Right lobe of liver (tissue), 6 donors: Measurements from ENCODE around the gene IL17C. TPM values are rescaled to one million over a fixed set of nuclear protein-coding genes. Genes with fewer than 3 reads are reported as not detected.

Experiments used
- ATAC-seq, 4 donors: fragments of 200-7000 bp; cut with Tn5 transposase; one replicate each; pipeline ENCODE4 v1.9.1; 2020; ENCODE audit warnings: mild to moderate bottlenecking in 4 of 4, moderate library complexity in 4 of 4
- DNase-seq, 3 donors: peaks; one replicate each; pipeline ENCODE4 v3.0.0-alpha.2; 2020
- H3K27ac ChIP-seq, 3 donors: fragments of 200-600 bp; one replicate each; pipeline ENCODE4 v1.8.0; 2022
- H3K27me3 ChIP-seq, 2 donors: fragments of 200-600 bp; one replicate each; pipeline ENCODE4 v1.8.0; 2022
- H3K36me3 ChIP-seq, 4 donors: fragments of 200-600 bp; sonication (generic) in 1 of 4; one replicate each; pipeline versions ENCODE4 v1.5.1 to v1.8.0; 2017 to 2022; ENCODE audit warnings: control low read depth in 1 of 4
- H3K4me1 ChIP-seq, 4 donors: fragments of 200-600 bp; sonication (generic) in 1 of 4; one replicate each; pipeline versions ENCODE4 v1.5.1 to v1.8.0; 2017 to 2022; ENCODE audit warnings: control low read depth in 1 of 4
- H3K4me3 ChIP-seq, 3 donors: fragments of 200-600 bp; one replicate each; pipeline ENCODE4 v1.8.0; 2022
- H3K9me3 ChIP-seq, 4 donors: fragments of 200-600 bp; sonication (generic) in 1 of 4; one replicate each; pipeline versions ENCODE4 v1.5.1 to v1.8.0; 2017 to 2022; ENCODE audit warnings: control low read depth in 1 of 4
- POLR2A ChIP-seq: fragments of 450-650 bp; IDR thresholded peaks from one replicate; pipeline ENCODE4 v1.6.1; 2017; ENCODE audit warnings: antibody characterized with exemption, mild to moderate bottlenecking
- WGBS: methylation state at CpG from one replicate; pipeline ENCODE4 v1.1.6; 2018; ENCODE audit warnings: low coverage, low lambda C conversion rate; ENCODE audit not compliant: insufficient coverage; ENCODE audit errors: missing lambda C conversion rate; 5-methylcytosine and 5-hydroxymethylcytosine counted together
- intact Hi-C, 2 donors: fragments of 100-400 bp; cut with DNase I; formaldehyde crosslinking; loops; one replicate each; pipeline versions ENCODE4 v1.11.2 to v1.14.1; 2022
- total RNA-seq, 6 experiments: library from RNA; depleted of rRNA in 2 of 6; stranded (reverse); fragments of >200 nt in 2 of 6; fragmentation: NEBNext Ultra II Directional in 3 of 6; extraction: Animal tissue kit (Norgen Biotek cat#: 25700) in 3 of 6; gene quantifications; one replicate each; pipeline versions ENCODE4 v1.1.0 to v1.2.4, GENCODE V29; 2016 to 2023
- TF ChIP-seq, protein P1 (sequence below), 4 donors: fragments of 200-600 bp in 3 of 4; fragments of 450-650 bp in 1 of 4; IDR thresholded peaks; one replicate each; pipeline versions ENCODE4 v1.5.1 to v1.8.0; 2016 to 2022; ENCODE audit warnings: antibody characterized with exemption in 4 of 4, mild to moderate bottlenecking in 2 of 4
- donor health status: DM: no; HTN: yes; CAD: no.
- donor health status: DM: no; HTN: no; CAD: no.
- donor health status: DM: no; HTN: no; CAD: no.
- donor health status: DM: no; HTN: yes; CAD: no.
- donor health status: DM: no; HTN: yes; CAD: no.

The IL17C gene
- total RNA-seq, 6 experiments from 2014 or later: not detected

DNA sequence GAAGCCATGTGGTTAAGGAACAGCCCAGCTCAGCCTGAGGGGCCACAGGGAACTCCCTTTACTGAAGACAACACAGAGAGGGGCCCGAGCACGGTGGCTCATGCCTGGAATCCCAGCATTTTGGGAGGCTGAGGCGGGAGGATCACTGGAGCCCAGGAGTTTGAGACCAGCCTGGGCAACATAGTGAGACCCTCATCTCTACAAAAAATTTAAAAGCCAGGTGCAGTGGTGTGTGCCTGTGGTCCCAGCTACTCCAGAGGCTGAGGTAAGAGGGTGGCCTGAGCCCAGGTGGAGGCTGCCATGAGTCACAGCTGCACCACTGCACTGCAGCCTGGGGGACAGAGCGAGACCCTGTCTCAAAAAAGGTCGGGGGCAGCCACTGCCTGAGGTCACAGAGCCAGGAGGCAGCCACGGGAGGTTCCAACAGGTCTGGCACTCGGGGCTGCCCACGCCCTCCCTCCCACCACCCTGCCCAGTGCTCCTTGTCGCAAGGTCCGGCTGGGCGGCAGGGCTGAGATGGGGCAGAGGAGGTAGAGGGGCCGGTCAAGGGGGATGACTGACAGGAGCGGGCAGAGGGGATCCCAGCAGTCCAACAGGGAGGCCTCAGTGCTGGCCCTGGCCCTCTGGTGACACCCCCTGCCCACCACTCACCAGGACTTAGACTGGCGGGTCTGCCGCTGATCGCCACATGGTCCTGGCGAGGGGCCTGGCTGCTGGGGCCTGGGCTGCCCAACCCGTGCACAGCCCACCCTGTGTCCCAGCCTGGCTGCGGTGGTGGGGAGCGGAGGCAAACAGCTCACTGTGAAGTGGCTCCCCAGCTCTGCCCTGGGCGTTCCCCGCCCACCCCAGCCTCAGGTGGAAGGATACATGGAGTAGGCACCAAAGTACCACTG, 9.1 kb downstream of the IL17C start:
- H3K9me3 ChIP-seq: no peaks in the 10 kb centered on the region
- H3K36me3 ChIP-seq: no peaks in the 10 kb centered on the region
- 30% methylated on average over 2 of the region's 22 CpGs for WGBS
- TF ChIP-seq, protein P1, sequence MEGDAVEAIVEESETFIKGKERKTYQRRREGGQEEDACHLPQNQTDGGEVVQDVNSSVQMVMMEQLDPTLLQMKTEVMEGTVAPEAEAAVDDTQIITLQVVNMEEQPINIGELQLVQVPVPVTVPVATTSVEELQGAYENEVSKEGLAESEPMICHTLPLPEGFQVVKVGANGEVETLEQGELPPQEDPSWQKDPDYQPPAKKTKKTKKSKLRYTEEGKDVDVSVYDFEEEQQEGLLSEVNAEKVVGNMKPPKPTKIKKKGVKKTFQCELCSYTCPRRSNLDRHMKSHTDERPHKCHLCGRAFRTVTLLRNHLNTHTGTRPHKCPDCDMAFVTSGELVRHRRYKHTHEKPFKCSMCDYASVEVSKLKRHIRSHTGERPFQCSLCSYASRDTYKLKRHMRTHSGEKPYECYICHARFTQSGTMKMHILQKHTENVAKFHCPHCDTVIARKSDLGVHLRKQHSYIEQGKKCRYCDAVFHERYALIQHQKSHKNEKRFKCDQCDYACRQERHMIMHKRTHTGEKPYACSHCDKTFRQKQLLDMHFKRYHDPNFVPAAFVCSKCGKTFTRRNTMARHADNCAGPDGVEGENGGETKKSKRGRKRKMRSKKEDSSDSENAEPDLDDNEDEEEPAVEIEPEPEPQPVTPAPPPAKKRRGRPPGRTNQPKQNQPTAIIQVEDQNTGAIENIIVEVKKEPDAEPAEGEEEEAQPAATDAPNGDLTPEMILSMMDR (IDR thresholded peaks at IDR 0.05): no peak
- no peak for TF ChIP-seq POLR2A
- ATAC-seq: no peak
- no peak overlapping the region for H3K4me3 ChIP-seq
- no peaks in the 10 kb centered on the region for H3K27me3 ChIP-seq
- H3K27ac ChIP-seq: no peak overlapping the region
- intact Hi-C loops: no loop called here
- DNase-seq: peak; percentile 16 to 55 (median 43)
- H3K4me1 ChIP-seq: no peaks in the 10 kb centered on the region

DNA sequence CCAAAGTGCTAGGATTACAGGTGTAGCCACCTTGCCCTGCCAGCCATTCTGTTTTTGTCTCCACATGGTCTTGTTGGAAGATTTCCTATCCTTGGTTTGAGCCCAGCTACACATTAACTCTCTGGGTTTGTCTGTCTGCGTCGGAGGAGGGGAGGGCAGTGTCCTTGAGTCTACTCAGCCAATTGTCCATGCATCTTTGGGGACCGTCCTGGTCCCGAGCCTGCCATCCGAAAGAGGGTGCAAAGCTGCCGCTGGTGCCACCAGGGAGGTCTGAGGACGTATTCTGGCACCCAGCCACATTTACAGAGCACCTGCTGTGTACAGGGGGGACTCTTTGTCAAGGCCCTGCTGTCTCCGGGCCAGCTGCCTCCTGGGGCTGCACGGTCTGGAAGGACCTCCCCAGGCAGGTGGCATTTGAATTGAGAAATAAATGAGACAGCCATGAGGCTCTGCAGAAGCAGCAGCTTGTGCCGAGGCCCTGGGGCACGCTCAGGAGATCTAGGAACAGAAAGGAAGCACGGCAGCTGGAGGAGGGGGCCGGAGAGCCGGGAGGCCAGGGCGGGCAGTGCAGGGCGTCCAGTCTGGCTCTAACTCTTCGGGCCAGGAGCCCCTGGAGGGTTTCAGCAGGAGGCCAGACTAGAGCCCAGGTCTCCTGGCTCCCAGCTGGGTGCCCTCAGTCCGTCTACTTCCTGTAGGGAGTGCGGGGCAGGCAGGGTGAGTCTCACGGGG, 11.0 kb downstream of the IL17C start:
- TF ChIP-seq, protein P1 (IDR thresholded peaks at IDR 0.05): no peak
- no peak for TF ChIP-seq POLR2A
- no peak for DNase-seq
- peak in 1 of 4 donors; percentile 4 for ATAC-seq
- Histone ChIP-seq H3K4me1 (no peaks in the 10 kb centered on the region), H3K4me3 (peak overlapping the region; percentile 55 to 63 (median 61)), H3K27me3 (no peaks in the 10 kb centered on the region), H3K36me3 (peaks cover 0 to 11% (median 0%) of the 10 kb centered on the region in 4 donors), H3K27ac (peak overlapping the region; percentile 50 to 92 (median 72)), H3K9me3 (no peaks in the 10 kb centered on the region)
- intact Hi-C loops: no loop called here
- 47% methylated on average over 14 of the region's 20 CpGs for WGBS

DNA sequence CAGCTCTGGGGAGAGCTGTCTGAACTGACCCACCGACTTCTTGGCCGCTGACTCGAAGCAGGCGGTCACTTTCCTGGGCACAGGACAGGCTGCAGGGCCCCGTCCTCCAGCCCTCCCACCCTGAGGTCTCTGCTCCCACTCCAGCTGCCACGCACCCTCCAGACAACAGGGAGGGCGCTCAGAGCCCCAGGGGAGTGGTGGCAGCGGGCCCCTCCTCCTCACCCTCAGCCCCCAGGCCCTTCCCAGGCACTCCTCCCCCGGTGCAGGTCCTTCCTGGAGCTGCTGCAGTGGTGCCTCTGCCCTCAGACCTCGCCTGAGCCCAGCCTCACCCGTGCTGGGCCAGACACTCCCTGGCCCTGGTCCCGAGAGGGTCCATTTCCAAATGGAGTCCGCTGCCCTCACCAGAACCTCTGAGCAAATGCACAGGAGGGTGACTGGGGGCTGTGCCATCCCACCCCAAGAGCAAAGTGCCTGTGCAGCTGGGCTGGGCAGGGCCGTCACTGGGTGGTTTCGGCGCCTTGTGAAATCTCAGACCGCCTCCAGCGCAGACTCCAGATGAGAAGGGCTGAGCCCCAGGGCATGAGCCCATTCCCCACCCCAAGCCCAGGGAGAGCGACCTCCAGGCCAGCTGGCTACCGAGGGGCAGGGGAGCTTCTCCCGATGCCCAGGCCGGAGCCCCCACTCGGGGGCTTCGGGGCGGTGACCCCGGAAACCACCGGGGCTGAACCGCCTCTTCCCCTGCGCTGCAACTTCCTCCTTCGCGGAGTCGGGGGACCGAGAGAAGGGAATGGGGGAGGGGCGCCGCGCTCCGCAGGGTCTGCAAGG, 11.8 kb downstream of the IL17C start:
- intact Hi-C loops: no loop called here
- Histone ChIP-seq H3K27ac (peak overlapping the region; percentile 50 to 92 (median 72)), H3K4me1 (no peaks in the 10 kb centered on the region), H3K4me3 (peak overlapping the region; percentile 55 to 63 (median 61)), H3K36me3 (peaks cover 0 to 18% (median 0%) of the 10 kb centered on the region in 4 donors), H3K9me3 (no peaks in the 10 kb centered on the region), H3K27me3 (no peaks in the 10 kb centered on the region)
- peak in 2 of 3 donors; percentile 66 to 71 for DNase-seq
- no peak for TF ChIP-seq POLR2A
- TF ChIP-seq, protein P1 (IDR thresholded peaks at IDR 0.05): no peak
- 70% methylated on average over 3 of the region's 37 CpGs for WGBS
- peak; percentile 4 to 34 (median 16) for ATAC-seq

DNA sequence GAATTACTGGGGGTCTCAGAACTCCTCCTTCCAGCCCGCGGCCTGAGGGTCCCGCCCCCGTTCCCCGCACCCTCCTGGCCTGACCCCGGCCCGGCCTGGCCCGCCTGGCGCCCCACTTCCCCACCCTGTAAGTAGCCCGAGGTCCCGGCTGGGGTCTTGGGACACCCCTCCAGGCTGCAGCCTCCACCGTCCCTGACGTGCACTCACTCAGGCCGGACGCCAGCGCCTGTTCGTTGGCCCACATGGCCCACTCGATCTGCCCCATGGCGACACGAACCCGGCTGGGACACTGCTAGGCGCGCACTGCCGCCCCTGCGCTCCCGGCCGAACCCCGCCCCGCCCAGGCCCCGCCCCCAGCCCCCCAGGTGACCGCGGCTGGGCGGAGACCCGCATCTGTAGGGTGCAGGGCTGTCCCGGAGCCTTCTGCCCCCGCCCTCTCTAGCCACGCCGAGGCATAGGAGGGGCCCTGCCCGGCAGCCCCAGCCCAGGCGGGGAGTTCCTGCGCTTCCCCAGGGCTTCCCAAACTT, 12.4 kb downstream of the IL17C start, which contains the start of gene CYBA:
Gene CYBA, minus strand, starts transcription at position 305 of the 527 bp plus-strand sequence. Its CDS starts 40 bp downstream, at position 265.
- DNase-seq (peak; percentile 74 to 88 (median 84)), ATAC-seq (peak; percentile 74 to 88 (median 82))
- H3K36me3 ChIP-seq: peaks cover 0 to 25% (median 0%) of the 10 kb centered on the region in 4 donors
- peak within 1 kb of the TSS; percentile 50 to 92 (median 72) for H3K27ac ChIP-seq
- H3K4me3 ChIP-seq: peak within 1 kb of the TSS; percentile 55 to 63 (median 61)
- H3K4me1 ChIP-seq: no peaks in the 10 kb centered on the region
- no peaks in the 10 kb centered on the region for H3K27me3 ChIP-seq
- WGBS: 74% methylated on average over 9 of the region's 41 CpGs
- TF ChIP-seq, protein P1 (IDR thresholded peaks at IDR 0.05): no peak
- TF ChIP-seq POLR2A: peak; percentile 34
- no peaks in the 10 kb centered on the region for H3K9me3 ChIP-seq
- intact Hi-C loops: no loop called here
